Activated CD4-positive, CD25-positive, alpha-beta regulatory T cell treated with anti-CD3 and anti-CD28 coated beads, Interleukin-2, amount 50 U/mL, for 16 hours (primary cell): Measurements from ENCODE around the gene ERC2.

Experiments used
- DNase-seq: peaks from one replicate; pipeline ENCODE4 v3.0.0-alpha.2; 2020; ENCODE audit warnings: low read depth, low spot score

The ERC2 gene

DNA sequence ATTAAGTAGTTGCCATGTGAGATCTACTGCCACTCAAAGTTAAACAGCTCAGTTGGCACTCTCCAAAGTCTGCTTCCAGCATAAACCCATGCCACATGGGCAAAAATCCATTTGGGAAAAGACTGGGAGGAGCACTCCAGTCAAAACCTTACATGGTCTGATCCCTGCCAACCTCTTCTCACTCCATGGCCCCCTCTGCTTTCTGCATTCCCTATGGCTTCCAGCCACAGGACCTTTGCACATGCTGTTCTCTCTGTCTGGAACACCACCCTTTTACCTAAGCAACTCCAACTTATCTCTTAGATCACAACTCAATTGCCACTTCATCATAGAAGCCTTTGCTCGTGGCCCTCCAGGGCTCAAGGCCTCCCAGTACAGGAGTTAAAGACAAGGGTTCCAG, 910.7 kb downstream of the ERC2 start:
- no peak for DNase-seq

DNA sequence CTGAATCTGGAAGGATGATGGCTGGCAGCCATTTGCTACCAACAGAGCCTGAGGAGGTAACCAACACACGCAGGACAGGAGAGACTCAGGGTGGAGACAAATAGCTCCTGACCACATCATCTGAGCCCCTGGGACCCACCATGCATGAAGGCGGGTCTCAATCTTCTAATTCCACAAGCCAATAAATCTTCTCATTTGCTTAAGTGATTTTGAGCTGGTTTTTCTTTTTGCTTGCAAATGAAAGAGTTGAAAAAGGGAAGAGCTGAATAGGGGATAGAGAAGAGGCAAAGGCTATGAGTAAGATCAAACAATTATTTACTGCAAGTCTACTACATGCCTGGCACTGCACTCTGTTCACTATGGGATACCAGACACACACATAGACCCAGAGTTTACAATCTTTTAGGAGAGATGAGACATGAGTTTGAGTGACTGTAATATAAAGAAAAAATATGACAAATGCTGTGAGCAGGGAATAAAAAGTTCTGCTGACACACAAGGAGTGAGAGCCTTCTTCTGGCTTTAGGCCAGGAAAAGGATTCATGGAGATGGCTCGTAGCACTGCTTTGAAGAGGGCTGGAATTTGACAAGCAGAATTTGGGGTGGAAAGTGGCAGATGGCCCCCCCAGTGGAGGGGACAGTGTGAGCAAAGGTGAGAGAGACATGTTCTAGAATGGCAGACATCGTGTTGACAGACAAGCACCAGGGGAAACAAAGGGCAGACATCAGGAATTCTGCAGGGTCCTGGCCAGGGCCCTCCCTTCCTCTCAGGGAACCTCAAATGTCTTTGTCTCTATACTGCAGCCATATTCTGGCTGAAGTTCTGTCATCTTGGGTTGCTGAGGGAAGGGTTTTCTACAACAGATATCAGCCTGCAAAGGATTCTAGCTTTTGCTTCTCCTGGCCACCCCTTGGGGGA, 911.4 kb downstream of the ERC2 start:
- DNase-seq = no peak

DNA sequence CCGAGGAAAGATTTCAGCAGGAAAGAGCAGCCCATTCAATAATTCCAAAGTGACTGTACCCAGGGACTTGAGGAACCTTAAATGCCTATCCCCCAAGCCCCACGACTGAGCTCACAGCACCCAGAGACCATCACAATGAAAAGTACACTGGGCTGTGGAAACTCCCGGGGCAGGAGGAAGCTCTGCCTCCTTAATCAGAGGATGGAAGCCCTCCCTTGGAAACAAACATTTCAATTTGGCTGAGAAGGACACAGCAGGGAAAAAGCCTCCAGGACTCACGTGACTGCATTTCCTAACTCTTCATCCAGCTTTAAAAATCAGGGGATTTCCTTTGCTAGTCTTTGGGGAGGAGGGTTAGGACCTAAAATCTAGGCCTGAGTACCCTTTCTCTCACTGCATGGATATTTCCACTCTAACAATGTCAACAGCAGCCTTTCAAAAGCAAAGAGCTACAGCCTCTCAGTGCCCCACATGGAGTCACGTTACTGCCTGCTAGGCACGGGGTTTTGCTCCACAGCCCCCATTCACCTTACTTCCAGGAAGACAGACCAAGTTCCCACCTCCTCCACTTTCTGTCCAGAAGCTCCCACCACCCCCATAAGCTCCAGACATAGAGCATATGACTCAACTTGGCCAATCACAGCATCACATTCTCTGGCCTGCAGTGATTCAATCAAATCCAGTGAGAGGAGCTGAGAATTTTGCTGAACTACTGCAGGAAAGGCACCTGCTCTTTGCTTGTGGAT, 912.2 kb downstream of the ERC2 start:
- no peak for DNase-seq

DNA sequence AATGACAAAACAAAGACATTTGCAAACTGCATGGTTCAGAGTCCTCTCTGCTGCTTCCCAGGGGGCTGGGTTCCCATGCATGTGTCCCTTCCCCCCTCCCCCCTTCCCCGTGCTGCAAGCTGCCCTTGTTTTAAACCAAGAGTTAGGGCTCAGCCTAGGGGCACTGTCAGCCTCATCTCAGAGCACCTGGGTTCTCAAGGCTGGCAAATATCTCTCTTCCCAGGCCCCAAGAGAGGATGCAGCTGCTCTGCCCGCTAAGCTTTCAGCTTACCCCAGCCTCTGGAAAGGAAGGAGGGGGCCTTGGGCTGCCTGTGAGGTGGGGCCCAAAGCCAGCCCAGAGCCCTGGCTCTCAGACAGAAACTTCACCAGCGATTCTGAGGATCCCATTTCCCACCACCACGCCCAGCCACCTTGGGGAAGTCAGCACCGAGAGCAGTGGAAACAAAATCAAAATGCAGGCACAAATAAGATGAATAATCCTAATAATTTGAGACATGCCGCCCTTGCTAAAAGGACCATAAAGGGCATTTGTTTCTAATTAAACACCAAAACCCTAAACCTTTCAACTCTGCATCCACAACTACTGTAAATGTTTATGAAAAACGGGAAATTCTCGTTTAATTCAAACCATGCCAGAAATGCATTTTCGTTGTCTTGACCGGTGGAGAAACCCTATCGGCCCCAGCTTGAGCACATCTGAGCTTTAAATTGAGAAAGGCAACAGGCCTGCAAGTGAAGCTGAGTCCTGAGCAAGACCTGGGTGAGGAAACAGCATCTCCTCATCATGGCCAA, 913.4 kb downstream of the ERC2 start:
- DNase-seq = no peak

DNA sequence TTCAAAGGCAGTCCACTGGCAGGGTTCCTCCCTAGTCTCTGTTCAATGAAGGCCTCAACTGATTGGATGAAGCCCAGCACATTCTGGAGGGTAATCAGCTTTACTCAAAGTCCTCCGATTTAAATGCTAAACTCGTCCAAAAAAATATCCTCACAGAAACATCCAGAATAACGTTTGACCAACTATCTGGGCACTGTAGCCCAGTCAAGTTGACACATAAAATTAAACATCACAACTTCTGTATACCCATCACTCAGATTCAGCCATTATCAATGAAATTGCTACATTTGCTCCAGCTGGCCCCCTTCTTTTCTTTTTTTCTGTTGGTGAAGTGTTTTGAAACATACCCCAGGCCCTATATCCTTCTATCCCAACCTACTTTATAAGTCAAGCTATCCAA, 916.6 kb downstream of the ERC2 start:
- no peak for DNase-seq

DNA sequence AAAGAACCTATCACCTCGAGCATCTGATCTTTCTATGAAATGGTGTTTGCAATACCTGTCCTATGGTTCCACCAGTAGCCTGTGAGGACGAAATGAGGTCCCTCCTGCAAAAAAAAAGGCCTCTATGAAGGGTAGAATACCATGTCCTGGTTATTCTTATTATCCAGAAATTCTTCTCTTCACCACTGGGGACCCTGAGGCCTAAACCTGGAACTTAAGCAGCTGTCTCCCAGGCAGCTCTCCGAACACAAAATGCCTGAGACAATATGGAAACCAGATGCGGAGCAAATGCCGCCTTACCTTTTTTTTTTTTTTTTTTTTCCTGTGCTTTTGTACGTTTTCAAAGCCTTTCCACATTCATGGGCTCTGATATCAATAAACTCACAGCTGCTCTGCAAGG, 919.1 kb downstream of the ERC2 start:
- no peak for DNase-seq

DNA sequence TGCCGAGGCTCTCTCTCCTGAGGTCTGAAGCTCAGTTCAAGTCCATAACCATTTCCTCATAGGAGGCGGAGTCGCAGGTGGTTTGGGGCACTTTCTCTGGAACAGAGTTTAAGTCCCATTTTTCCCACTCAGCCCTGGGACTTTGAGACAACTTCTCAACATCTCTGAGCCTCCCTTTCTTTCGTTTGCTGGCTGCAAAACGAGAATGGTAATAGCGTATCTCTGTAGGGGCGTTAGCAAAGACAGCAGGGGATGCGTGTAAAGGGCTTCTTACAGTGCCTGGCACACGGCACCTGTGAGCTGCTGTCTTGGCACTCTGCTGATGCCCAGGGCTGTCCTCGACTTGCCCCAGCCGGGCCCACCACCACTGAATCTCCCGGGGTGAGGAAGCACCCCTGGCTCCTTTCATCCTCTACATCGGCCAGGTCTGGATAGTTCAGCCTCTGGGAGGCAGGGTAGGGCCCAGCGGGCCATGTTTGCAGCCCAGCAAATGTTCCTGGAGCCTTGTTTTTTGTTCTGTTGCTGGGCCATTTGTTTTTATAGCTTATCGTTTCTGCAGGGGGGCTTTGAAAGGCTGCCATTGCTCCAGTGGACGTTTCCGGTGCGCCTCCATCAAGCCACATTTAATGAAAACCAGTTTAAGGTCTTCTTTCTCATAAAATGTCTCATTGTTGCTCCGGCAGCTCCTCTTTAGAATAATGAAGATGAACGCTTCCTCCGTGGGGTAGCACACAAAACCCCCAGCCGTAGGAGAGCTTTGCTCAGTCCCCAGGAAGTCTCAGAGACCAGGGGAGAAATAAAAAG, 921.2 kb downstream of the ERC2 start:
- no peak for DNase-seq

DNA sequence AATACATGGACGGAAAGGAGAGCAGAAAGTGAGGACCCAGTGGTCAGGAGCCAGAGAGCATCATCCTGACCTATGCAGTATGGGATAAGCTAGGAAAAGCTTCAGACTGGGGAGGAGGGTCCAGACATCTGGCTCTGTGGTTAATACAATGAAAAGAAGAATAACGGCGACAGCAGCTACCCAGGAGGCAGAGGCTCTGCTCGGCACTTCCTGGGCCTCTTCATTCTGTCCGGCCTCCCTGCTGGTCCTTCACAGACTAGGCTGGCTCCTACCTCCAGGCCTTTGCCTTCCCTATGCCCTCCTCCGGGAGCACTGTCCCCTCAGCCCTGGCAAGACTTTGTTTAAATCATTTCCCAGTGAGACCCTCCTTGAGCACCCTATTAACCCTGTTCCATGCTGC, 922.3 kb downstream of the ERC2 start:
- no peak for DNase-seq

DNA sequence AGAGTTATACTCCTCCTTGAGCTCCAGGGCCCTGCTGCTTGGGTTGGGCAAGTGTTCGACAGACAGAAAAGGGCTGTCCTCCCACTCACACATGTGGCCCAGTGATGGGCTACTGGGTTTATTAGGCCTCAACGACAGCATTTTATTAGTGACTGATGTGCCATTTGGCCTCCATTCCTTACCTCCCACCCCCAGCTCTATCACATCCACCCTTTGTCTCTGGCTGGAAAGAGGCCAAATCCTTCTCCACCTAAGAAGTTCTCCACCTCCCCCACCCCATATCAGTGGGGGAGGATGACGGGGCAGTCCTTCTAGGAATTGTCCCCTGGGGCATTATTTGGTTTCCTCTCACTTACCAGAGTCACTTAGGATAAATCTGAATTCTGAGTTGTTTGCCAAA, 924.0 kb downstream of the ERC2 start:
- no peak for DNase-seq

DNA sequence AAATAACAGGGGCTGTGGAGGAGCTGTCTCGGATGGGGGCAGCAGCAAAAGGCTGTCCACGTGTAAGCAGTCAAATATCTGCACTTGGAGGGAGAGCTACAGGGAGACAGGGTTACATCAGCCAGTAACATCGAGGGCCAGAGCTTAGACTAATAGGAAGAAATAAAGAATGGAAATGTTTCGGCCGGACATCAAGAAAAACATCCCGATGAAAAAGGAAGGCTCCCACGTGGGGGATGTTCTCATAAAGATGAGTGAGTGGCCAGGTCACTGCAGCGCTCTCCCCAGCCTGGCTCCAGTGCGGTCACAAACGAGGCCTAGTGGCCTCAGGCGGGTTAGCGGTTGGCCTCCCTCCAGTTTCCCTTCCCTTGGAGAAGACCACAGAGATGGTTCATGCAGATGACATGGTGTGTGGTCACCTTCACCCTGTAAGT, 925.1 kb downstream of the ERC2 start:
- no peak for DNase-seq

DNA sequence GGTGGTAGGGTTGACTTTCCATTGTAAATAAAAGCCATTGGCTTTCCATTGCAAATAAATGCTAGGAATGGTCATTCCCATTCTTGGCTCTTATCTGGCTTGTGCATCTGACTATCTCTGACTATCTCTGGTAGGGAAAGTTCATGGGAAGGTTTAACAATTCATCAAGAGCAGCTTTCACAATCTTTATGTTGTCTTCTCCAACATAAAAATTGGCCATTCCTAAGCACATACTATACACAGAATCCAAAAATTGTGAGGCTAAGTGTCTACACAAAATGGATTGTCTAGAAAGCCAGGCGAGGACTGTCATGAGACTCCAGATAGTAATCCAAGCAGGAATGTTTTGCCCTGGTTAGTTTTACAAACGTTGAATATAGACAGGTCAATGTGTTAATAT, 926.8 kb downstream of the ERC2 start:
- DNase-seq = no peak

DNA sequence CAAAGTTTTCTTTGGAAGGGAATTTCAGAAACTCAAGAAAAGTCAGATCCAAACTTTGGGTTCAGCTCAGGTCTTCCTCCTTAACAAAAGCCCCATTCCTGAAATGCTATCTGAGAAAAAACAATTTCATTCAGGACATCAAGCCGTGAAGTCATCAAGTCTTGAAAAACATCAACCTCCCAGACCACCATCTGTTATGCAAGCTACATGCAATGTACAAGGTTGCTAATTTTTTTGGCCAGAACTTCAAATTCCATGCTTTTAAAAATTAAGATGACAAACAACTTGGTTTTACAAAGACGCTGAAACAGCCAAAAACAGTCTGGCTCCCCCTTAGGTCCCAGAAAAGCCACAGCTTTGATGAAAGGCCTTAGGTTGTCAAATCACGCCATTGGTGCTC, 927.3 kb downstream of the ERC2 start:
- no peak for DNase-seq

DNA sequence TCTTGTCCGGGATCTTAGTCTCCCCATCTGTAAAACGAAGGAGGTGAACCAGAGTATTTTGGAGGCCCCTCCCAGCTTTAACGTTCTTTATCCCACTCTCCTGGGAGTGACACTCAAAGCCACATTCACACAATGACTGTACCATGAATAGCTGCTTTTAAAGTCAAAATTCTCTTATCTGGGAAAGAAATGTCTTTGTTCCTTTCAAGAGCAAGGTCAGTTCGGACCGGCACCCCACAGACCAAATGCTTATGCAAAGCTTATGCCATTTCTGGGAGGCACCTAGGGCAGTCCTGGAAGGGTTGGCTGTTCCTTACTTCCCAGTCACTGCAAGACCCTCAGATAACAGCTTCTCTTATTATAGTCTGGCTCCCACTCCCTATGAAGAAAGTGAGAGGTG, 927.7 kb downstream of the ERC2 start:
- no peak for DNase-seq

DNA sequence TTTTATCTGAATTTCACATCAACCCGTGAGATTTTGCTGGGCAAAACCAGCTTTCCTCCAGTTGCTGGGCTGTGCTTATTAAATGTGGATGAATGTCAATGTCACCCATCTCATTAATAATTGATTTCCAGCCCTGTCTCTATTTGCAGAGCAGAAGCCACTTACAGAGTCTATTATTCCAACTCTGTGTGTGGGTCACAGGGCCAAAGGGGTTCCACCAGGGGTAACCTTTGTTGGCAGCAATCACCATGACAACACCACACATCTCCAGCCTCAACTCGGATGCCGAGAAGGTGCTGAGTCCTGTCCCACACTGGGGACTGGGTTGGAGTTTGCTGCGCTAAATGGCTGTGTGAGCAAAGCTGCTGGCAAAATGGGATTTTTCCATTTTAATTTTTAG, 930.1 kb downstream of the ERC2 start:
- DNase-seq = no peak

DNA sequence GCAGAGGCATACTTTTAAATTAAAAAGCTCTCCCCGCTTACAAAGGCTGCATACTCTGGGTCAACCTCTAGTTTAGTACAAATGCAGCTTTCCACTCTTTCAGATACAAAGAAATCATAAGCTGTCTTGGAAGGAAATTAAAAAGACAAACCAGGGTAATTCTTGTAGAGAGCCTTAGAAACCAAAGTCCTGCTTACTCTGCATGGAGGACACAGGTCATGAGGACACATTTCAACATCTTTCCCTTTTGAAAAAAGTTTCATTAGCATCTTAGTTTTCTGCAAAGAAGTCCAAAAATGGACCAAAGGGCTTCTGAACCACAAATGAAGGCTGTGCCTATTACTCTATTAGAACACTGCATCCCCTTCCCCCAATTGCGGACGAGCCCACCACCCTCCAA, 930.7 kb downstream of the ERC2 start:
- no peak for DNase-seq

DNA sequence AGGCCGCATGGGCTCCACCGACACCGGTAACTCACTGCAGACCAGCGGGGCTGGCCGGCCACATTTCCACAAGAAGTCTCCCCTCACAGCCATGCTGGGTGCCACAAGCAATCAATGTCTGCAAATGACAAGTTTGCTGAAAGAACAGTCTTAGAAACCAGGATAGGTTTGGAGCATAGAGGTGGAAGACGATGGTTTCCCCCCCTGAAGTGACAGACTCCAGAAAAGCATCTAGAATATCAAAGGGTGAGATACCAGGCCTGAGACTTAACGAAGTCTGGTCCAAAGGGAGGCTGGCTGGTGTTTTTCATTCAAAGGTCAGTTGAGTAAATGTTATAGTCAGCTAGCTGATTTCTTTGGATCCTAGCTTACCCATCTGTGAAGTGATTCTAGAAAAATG, 931.1 kb downstream of the ERC2 start:
- no peak for DNase-seq

DNA sequence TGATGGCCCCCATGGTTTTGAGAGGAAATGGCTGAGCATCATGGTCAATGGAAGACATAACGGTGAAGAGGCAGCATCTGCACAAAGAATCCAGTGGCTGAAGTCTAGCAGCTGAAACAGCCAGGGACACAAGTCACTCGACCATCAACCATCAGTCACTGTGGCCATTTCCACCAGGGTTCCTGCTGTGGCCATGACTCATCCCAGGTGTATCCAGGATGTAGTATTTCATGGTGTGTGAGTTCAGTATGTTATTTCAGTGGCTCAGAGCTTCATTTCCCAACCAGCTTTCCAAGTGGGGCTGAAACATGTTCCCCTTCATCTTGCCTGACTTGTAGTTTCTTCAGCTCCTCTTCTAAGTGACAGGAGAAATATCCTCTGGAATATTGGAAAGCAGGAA, 933.4 kb downstream of the ERC2 start:
- DNase-seq = no peak

DNA sequence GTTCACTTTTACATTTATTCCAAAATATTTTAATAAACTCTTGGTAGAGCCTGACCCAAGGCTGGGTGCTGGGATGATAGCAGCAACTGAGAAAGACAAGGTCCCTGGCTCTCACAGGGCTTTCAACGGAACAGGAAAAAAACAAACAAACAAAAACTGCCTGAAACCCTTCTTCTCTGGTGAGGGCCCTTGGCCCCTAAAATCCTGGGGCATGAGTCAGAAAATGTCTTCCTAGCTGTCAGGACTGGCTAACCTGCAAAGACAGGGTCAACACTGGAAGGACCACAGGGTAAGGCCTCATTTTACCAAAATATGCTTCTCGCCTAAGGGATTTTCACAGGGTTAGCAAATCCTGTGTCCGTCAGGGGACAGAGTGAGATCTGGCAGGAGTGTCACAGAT, 935.5 kb downstream of the ERC2 start:
- DNase-seq = no peak

DNA sequence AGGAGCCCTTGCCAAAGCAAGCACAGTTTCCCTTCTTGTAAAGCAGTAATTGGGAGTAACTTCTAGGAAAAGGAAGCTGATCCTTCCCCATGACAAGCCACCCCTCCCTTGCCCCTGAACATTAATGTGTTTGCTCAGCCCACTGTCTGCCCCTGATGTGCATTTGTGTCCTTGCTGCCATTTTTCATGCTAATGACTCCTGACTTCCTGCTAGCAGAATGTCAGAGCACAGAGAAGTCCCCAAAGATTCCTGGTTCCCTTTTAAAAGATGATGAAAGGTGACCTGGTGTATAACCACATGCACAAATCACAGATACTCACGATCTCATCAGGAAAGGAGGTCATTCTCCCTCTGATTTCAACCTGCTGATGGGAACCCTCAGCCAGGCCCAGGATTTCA, 936.9 kb downstream of the ERC2 start:
- DNase-seq = no peak

DNA sequence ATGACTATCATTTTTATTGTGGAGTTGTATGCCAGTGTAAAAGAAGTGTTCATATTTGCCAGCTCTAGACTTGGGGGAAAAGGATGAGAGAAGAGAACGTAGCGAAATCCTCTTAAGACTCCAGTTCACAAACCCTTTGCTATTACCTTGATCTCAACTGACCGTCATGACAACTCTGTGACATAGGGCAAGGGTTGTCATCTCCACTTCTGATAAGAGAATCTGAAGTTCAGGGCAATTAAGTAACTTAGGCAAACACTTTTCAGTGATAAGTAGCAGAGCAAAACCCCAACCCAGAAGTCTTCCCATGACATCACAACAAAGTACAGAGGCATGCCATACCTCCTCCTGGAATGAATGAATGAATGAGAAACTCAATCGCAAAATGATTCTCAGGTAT, 940.9 kb downstream of the ERC2 start:
- DNase-seq = no peak

DNA sequence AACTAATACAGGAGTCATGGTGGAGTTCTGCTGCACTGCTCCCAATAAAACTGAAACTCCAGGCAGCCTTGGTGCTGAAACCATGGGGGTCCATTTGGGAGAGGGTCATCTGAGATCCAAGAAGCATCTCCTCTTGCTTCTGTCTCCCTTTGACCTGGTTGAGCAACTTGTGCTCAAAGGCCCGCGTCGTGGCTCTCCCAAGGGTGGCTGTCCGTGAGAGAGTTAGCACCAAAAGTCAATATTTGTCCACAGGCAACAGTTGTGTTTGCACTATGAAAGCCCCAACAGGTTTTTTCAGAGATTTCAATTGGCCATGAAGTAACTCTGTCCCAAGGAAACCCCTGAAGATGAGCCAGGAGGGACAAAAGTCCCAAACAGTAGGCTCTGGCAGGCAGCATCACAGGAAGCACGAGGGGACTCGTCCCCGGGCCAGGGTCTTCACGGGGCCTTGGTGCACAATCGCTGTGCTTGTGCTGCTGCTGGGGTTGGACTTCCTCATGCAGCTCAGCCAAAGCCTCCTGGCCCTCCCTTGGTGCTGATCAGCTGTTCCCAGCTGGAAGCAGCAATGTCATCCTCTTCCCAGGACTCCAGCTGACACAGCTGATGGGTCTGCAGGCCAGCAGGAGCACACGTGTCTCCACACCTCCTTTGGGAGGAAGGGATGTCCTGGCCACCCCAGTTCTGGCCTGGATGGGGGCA, 941.8 kb downstream of the ERC2 start:
- no peak for DNase-seq
